Heart left ventricle (tissue), 13 donors: Measurements from ENCODE around the gene ACSM4.

Source experiments
- POLR2A ChIP-seq, 2 donors: fragments of 450-650 bp; IDR thresholded peaks; one replicate each; pipeline ENCODE4 v1.6.1; 2017; ENCODE audit warnings: antibody characterized with exemption in 2 of 2, mild to moderate bottlenecking in 2 of 2, moderate library complexity in 2 of 2
- TF ChIP-seq, protein P1 (sequence below), 12 donors: fragments of 200-600 bp; sonication (generic) in 4 of 12; IDR thresholded peaks; one replicate each; pipeline versions ENCODE4 v1.5.0 to v1.8.0; 2018 to 2022; ENCODE audit warnings: antibody characterized with exemption in 12 of 12, mild to moderate bottlenecking in 5 of 12
- donor health status: ischemic (EF 13 %, LVEDD 7.1; RV severe dilation, severe dysfunction).
- donor health status: DM: no; HTN: yes; CAD: no.
- donor health status: DM: no; HTN: no; CAD: no.
- donor health status: ischemic (EF 25% LVEDD 6.9; RV normal size, moderate dysfunction).
- donor health status: ischemic (EF 25% LVEDD 5.7; RV mildly dilated, moderate dysfunction).
- donor health status: ischemic (EF 35%, LVEDD 5.7; RV mildly dilated, moderate dysfunction).
- donor health status: nonischemic (EF 11% LVEDD 7.7; RV severe dilation, severe dysfunction).
- donor health status: DM: yes; HTN: yes; CAD: no.
- donor health status: PGD.
- donor health status: ischemic (EF 29% LVEDD 5.4; RV normal size, mild dysfunction).
- donor health status: nonischemic (EF 23%, LVEDD 6.1; RV moderate dilation, normal function).

DNA sequence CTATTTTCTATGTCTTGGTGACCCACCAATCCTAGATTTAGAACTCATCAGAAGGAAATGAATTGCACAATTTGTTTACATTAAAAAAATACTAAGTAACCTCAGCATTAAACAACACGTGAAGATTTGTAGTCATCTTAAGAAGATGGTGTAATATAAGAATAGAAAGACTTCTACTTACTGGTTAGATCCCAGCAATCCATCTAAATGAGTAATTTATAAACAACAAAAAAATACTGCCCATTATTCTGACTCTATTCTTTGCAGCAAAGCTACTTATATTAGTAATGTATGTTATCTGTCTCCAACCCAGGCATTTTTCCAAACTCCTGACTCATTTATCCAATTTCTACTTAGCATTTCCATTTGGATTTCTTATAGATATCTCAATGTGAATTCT, 72.3 kb downstream of the ACSM4 start:
- TF ChIP-seq, protein P1, sequence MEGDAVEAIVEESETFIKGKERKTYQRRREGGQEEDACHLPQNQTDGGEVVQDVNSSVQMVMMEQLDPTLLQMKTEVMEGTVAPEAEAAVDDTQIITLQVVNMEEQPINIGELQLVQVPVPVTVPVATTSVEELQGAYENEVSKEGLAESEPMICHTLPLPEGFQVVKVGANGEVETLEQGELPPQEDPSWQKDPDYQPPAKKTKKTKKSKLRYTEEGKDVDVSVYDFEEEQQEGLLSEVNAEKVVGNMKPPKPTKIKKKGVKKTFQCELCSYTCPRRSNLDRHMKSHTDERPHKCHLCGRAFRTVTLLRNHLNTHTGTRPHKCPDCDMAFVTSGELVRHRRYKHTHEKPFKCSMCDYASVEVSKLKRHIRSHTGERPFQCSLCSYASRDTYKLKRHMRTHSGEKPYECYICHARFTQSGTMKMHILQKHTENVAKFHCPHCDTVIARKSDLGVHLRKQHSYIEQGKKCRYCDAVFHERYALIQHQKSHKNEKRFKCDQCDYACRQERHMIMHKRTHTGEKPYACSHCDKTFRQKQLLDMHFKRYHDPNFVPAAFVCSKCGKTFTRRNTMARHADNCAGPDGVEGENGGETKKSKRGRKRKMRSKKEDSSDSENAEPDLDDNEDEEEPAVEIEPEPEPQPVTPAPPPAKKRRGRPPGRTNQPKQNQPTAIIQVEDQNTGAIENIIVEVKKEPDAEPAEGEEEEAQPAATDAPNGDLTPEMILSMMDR (IDR thresholded peaks at IDR 0.05), result no peak
- TF ChIP-seq POLR2A (IDR thresholded peaks at IDR 0.05), result no peak
